Upper lobe of right lung (tissue), 1 donor: ENCODE data around the gene CCDC47. TPM values are rescaled to one million over a fixed set of nuclear protein-coding genes. Genes with fewer than 3 reads are reported as not detected.

Source experiments
- ATAC-seq: fragments of 200-7000 bp; cut with Tn5 transposase; one replicate; pipeline ENCODE4 v1.9.1; 2020; ENCODE audit warnings: mild to moderate bottlenecking, moderate library complexity
- DNase-seq: peaks from one replicate; pipeline ENCODE4 v3.0.0-alpha.2; 2020
- H3K27ac ChIP-seq: fragments of 200-600 bp; one replicate; pipeline ENCODE4 v1.8.0; 2022
- H3K27me3 ChIP-seq: fragments of 200-600 bp; one replicate; pipeline ENCODE4 v1.8.0; 2022; ENCODE audit warnings: mild to moderate bottlenecking
- H3K36me3 ChIP-seq: fragments of 200-600 bp; one replicate; pipeline ENCODE4 v1.8.0; 2022
- H3K4me1 ChIP-seq: fragments of 200-600 bp; one replicate; pipeline ENCODE4 v1.8.0; 2022
- H3K4me3 ChIP-seq: fragments of 200-600 bp; one replicate; pipeline ENCODE4 v1.8.0; 2022; ENCODE audit warnings: mild to moderate bottlenecking
- H3K9me3 ChIP-seq: fragments of 200-600 bp; one replicate; pipeline ENCODE4 v1.8.0; 2022
- intact Hi-C: fragments of 100-400 bp; cut with DNase I; formaldehyde crosslinking; loops from one replicate; pipeline ENCODE4 v1.11.0; 2022
- total RNA-seq: library from RNA; stranded (reverse); fragmentation: NEBNext Ultra II Directional; extraction: Animal tissue kit (Norgen Biotek cat#: 25700); gene quantifications from one replicate; pipeline ENCODE4 v1.2.1, GENCODE V29; 2021
- TF ChIP-seq, protein P1 (sequence below): fragments of 200-600 bp; IDR thresholded peaks from one replicate; pipeline ENCODE4 v1.8.0; 2022; ENCODE audit warnings: antibody characterized with exemption
- donor health status: DM: no; HTN: yes; CAD: no; lungs with severe emphysema.

The CCDC47 gene
- total RNA-seq, 1 donor from 2014 or later: 91.4 TPM

- Histone ChIP-seq H3K27ac (peak overlapping the region; percentile 43), H3K4me1 (peaks cover 19% of the 10 kb centered on the region), H3K4me3 (no peak overlapping the region), H3K36me3 (peaks cover 72% of the 10 kb centered on the region), H3K9me3 (no peaks in the 10 kb centered on the region), H3K27me3 (no peaks in the 10 kb centered on the region)
- TF ChIP-seq, protein P1, sequence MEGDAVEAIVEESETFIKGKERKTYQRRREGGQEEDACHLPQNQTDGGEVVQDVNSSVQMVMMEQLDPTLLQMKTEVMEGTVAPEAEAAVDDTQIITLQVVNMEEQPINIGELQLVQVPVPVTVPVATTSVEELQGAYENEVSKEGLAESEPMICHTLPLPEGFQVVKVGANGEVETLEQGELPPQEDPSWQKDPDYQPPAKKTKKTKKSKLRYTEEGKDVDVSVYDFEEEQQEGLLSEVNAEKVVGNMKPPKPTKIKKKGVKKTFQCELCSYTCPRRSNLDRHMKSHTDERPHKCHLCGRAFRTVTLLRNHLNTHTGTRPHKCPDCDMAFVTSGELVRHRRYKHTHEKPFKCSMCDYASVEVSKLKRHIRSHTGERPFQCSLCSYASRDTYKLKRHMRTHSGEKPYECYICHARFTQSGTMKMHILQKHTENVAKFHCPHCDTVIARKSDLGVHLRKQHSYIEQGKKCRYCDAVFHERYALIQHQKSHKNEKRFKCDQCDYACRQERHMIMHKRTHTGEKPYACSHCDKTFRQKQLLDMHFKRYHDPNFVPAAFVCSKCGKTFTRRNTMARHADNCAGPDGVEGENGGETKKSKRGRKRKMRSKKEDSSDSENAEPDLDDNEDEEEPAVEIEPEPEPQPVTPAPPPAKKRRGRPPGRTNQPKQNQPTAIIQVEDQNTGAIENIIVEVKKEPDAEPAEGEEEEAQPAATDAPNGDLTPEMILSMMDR: no peak
- no peak for ATAC-seq
- intact Hi-C loops: no loop called here
- no peak for DNase-seq
Observed at GRCh38 chr17:63762161-63763078, 11.0 kb downstream of the CCDC47 start.

GRCh38 chr17:63760771-63761539, 12.4 kb downstream of the CCDC47 start:
- H3K36me3 ChIP-seq: peaks cover 87% of the 10 kb centered on the region

GRCh38 chr17:63758428-63758827, 15.0 kb downstream of the CCDC47 start:
- intact Hi-C loops: no loop called here
- Histone ChIP-seq H3K27me3 (no peaks in the 10 kb centered on the region), H3K4me1 (peaks cover 11% of the 10 kb centered on the region), H3K27ac (no peak overlapping the region), H3K36me3 (peaks cover 88% of the 10 kb centered on the region), H3K9me3 (no peaks in the 10 kb centered on the region), H3K4me3 (no peak overlapping the region)
- TF ChIP-seq, protein P1: no peak
- ATAC-seq: no peak
- no peak for DNase-seq

More at GRCh38 chr17:63760771-63761539, 12.4 kb downstream of the CCDC47 start:
- DNase-seq (peak; percentile 31), ATAC-seq (no peak)
- no peaks in the 10 kb centered on the region for H3K27me3 ChIP-seq
- TF ChIP-seq, protein P1: no peak
- intact Hi-C loops: no loop called here
- H3K4me3 ChIP-seq: no peak overlapping the region
- peak overlapping the region; percentile 26 for H3K27ac ChIP-seq
- H3K4me1 ChIP-seq: peaks cover 19% of the 10 kb centered on the region
- no peaks in the 10 kb centered on the region for H3K9me3 ChIP-seq

DNA sequence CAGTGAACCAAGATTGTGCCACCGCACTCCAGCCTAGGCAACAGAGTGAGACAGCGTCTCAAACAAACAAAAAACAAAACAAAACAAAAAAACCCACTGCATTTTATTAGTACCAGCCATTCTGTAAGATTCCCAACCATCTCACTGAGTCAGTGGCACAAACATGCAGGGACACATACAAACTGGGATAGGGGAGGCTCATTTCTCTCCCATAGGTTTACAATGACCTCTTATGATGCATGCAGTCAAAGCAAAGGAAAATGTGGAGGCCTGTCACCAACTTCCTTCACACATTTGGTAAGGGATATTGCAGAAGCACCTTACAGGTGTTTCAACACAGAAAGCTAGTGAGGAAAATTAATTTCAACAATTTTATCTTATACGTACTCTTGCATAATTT, 19.4 kb downstream of the CCDC47 start:
- Histone ChIP-seq H3K36me3 (peaks cover 93% of the 10 kb centered on the region), H3K4me3 (no peak overlapping the region), H3K9me3 (no peaks in the 10 kb centered on the region), H3K27ac (no peak overlapping the region), H3K27me3 (no peaks in the 10 kb centered on the region), H3K4me1 (no peaks in the 10 kb centered on the region)
- ATAC-seq (no peak), DNase-seq (no peak)
- intact Hi-C loops: no loop called here
- TF ChIP-seq, protein P1: no peak

DNA sequence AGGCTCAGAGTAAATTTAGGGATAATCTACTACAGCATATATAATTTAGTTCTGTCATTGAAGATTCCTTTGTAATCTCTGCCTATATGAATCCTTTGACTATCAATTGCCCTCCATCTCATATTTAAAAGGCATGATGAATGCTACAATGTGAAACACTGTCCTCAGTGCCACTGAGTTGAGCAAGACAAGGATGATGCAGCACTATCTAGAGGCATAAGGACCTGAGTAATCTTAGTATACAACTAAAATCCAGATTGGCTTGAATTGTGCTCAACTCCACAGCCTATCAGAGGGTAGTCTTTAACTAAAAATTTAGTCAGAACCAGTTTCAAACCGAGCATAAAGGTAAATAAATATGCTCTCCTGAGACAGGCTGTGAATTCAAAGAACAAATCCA, 20.2 kb downstream of the CCDC47 start:
- peaks cover 98% of the 10 kb centered on the region for H3K36me3 ChIP-seq

More for the DNA sequence above, 20.2 kb downstream of the CCDC47 start:
- Histone ChIP-seq H3K27me3 (no peaks in the 10 kb centered on the region), H3K9me3 (no peaks in the 10 kb centered on the region), H3K4me3 (no peak overlapping the region), H3K4me1 (no peaks in the 10 kb centered on the region), H3K27ac (no peak overlapping the region)
- no peak for DNase-seq
- TF ChIP-seq, protein P1: no peak
- no peak for ATAC-seq
- intact Hi-C loops: no loop called here
